Measurements from ENCODE around the gene MTIF3.

DNA sequence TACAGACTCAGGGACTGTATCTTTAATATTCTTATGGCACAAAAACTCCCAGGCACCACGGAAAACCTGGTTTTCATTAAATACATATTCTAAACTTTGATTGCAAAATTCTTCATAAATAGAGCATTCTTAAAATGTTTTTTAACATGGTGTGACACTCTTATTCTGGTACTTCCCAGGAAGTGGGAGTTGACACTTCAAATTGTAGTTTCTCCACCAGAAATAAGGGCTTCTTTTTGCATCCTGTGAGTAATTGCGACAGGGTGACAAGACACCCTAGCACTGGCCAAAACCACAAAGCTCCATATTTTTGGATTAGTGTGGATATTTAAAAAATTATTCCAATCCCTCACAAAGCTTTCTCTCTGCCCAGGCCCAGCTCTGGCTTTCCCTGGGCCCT is 43.6 kb upstream of the MTIF3 start:
- TF ChIP-seq EZH2 (IDR thresholded peaks at IDR 0.05) (no peak), POLR2AphosphoS5 (IDR thresholded peaks at IDR 0.05; ENCODE audit: borderline replicate concordance, low read depth, low read length) (no peak), FOXP2 (optimal IDR thresholded peaks at IDR 0.05; ENCODE audit: control extremely low read depth, extremely low read length, insufficient read depth) (no peak)

Data from SK-N-MC (cell line).